Natural killer cell (primary cell): ENCODE measurements around the gene RXRA. TPM values are rescaled to one million over a fixed set of nuclear protein-coding genes. Genes with fewer than 3 reads are reported as not detected.

Experiments
- ATAC-seq, 3 donors: fragments of 150-1000 bp in 2 of 3; fragments of 200-7000 bp in 1 of 3; cut with Tn5 transposase; 1 replicate in 1 of 3; 2 replicates in 2 of 3; pipeline ENCODE4 v1.10.0; 2021; ENCODE audit warnings: mild to moderate bottlenecking in 2 of 3, moderate library complexity in 2 of 3
- DNase-seq, 2 donors: peaks; one replicate each; pipeline versions ENCODE4 v3.0.0 to v3.0.0-alpha.2; 2013 to 2021; ENCODE audit warnings: mixed read lengths in 1 of 2
- H3K27ac ChIP-seq: one replicate; pipeline ENCODE4 v1.5.1; 2013; ENCODE audit warnings: mild to moderate bottlenecking, low read length
- H3K27me3 ChIP-seq: one replicate; pipeline ENCODE4 v1.6.1; 2013; ENCODE audit warnings: low read length; ENCODE audit not compliant: control insufficient read depth, insufficient read depth
- H3K36me3 ChIP-seq: one replicate; pipeline ENCODE4 v1.6.1; 2013; ENCODE audit warnings: low read length; ENCODE audit not compliant: control insufficient read depth, insufficient read depth
- H3K4me1 ChIP-seq: one replicate; pipeline ENCODE4 v1.6.1; 2013; ENCODE audit warnings: low read length; ENCODE audit not compliant: control insufficient read depth, insufficient read depth
- H3K4me3 ChIP-seq: one replicate; pipeline ENCODE4 v1.5.1; 2013; ENCODE audit warnings: low read length
- H3K9me3 ChIP-seq: one replicate; pipeline ENCODE4 v1.6.1; 2013; ENCODE audit warnings: low read length; ENCODE audit not compliant: control insufficient read depth, insufficient read depth
- H3K27ac Mint-ChIP-seq, 2 donors: one replicate each; pipeline ENCODE4 v1.8.0; 2022; ENCODE audit warnings: mild to moderate bottlenecking in 2 of 2, mixed read lengths in 2 of 2, moderate library complexity in 1 of 2
- H3K27me3 Mint-ChIP-seq, 2 donors: one replicate each; pipeline ENCODE4 v1.8.0; 2022; ENCODE audit warnings: low read depth in 2 of 2, mixed read lengths in 2 of 2
- H3K36me3 Mint-ChIP-seq: one replicate; pipeline ENCODE4 v1.8.0; 2022; ENCODE audit warnings: mixed read lengths
- H3K4me1 Mint-ChIP-seq, 2 donors: one replicate each; pipeline ENCODE4 v1.8.0; 2022; ENCODE audit warnings: mixed read lengths in 2 of 2
- H3K4me3 Mint-ChIP-seq: one replicate; pipeline ENCODE4 v1.8.0; 2022; ENCODE audit warnings: mild to moderate bottlenecking, moderate library complexity, mixed read lengths
- H3K9me3 Mint-ChIP-seq, 2 donors: one replicate each; pipeline ENCODE4 v1.8.0; 2022; ENCODE audit warnings: mixed read lengths in 2 of 2
- WGBS: methylation state at CpG from one replicate; pipeline ENCODE4 v1.1.7; 2013; ENCODE audit warnings: missing lambda C conversion rate; ENCODE audit not compliant: insufficient coverage; 5-methylcytosine and 5-hydroxymethylcytosine counted together
- intact Hi-C: fragments of 100-400 bp; cut with micrococcal nuclease; formaldehyde crosslinking; loops from one replicate; pipeline ENCODE4 v1.14.2; 2022
- total RNA-seq, 4 donors: library from RNA; stranded (reverse); fragments of 120-200 nt in 1 of 4; gene quantifications; one replicate each; pipeline versions ENCODE4 v1.2.3 to v1.2.4, GENCODE V29; 2013 to 2022
- TF ChIP-seq, protein P1 (sequence below): fragments of 200-600 bp; IDR thresholded peaks from one replicate; pipeline ENCODE4 v1.8.0; 2022; ENCODE audit warnings: antibody characterized with exemption

The RXRA gene
- total RNA-seq, 3 donors from 2014 or later (not counting 1 experiment from before 2014, with no cell fraction given), result 30.9 to 64.1 (median 42.2) TPM

DNA sequence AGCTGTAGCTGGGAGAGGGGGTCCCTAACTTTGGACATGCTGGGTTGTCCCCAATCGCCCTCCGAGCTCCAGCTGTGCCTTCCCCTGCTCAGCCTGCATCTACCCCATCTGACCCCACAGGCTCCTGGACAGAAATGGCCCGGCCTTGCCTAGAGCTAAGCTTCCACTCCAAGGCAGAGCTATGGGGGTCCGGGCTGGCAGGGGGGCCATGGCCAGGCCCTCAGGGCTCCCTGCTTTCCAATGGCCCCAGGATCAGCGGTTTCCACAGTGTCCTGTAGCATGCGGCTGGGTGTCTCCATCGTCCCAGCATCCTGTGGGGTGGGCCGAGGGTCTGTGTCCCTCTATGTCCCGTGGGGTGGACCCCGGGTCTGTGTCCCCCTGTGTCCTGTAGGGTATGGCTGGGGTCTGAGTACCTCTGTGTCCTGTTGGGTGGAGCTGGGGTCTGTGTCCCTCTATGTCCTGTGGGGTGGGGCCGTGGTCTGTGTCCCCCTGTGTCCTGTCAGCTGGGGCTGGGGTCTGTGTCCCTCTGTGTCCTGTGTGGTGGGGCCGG, 130.6 kb downstream of the RXRA start:
- Histone ChIP-seq H3K9me3 (peaks cover 5% of the 10 kb centered on the region), H3K27ac (peak overlapping the region; percentile 96), H3K4me1 (peaks cover 23% of the 10 kb centered on the region), H3K27me3 (no peaks in the 10 kb centered on the region), H3K4me3 (peak overlapping the region; percentile 63), H3K36me3 (no peaks in the 10 kb centered on the region)
- 85% methylated on average over 12 of the region's 12 CpGs for WGBS
- Mint-ChIP-seq H3K4me3 (peak overlapping the region; percentile 94), H3K27ac (peak overlapping the region; percentile 93 to 95), H3K4me1 (peaks cover 13 to 17% of the 10 kb centered on the region in 2 donors), H3K27me3 (no peaks in the 10 kb centered on the region), H3K36me3 (no peaks in the 10 kb centered on the region), H3K9me3 (no peaks in the 10 kb centered on the region)
- DNase-seq, result no peak
- ATAC-seq, result no peak
- TF ChIP-seq, protein P1, sequence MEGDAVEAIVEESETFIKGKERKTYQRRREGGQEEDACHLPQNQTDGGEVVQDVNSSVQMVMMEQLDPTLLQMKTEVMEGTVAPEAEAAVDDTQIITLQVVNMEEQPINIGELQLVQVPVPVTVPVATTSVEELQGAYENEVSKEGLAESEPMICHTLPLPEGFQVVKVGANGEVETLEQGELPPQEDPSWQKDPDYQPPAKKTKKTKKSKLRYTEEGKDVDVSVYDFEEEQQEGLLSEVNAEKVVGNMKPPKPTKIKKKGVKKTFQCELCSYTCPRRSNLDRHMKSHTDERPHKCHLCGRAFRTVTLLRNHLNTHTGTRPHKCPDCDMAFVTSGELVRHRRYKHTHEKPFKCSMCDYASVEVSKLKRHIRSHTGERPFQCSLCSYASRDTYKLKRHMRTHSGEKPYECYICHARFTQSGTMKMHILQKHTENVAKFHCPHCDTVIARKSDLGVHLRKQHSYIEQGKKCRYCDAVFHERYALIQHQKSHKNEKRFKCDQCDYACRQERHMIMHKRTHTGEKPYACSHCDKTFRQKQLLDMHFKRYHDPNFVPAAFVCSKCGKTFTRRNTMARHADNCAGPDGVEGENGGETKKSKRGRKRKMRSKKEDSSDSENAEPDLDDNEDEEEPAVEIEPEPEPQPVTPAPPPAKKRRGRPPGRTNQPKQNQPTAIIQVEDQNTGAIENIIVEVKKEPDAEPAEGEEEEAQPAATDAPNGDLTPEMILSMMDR, result no peak
- intact Hi-C loops, result no loop called here

DNA sequence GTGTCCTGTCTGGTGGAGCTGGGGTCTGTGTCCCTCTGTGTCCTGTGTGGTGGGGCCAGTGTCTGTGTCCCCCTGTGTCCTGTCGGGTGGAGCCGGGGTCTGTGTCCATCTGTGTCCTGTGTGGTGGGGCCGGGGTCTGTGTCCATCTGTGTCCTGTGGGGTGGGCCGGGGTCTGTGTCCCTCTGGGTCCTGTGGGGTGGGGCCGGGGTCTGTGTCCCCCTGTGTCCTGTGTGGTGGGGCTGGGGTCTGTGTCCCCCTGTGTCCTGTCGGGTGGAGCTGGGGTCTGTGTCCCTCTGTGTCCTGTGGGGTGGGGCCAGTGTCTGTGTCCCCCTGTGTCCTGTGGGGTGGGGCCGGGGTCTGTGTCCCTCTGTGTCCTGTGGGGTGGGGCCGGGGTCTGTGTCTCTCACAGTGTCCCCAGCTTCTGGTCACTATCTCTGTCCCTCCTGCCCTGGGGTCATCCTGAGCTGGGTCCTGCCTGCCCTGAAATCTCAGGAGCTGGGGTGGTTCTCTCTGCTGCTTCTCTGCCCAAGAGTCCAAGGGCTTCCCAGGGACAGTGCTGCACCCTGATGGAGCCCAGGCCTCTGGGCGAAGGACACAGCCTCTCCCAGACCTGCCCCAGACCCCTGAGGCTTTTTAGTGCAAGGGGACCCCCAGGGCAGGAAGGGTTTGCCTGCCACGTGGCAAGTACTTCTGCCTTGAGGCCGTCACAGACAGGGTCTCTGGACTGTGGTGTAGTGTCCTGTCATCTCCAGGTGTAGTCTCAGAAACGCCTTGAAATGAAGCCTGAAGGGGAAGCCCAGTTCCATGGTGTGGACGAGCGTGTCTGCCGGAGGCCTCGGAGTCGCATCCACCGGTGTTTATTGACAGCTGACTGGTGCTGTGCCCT, 131.3 kb downstream of the RXRA start:
- Histone ChIP-seq H3K27me3 (no peaks in the 10 kb centered on the region), H3K9me3 (peaks cover 5% of the 10 kb centered on the region), H3K4me1 (peaks cover 23% of the 10 kb centered on the region), H3K27ac (peak overlapping the region; percentile 96), H3K4me3 (no peak overlapping the region), H3K36me3 (no peaks in the 10 kb centered on the region)
- no peaks in the 10 kb centered on the region for H3K9me3 Mint-ChIP-seq
- H3K27me3 Mint-ChIP-seq, result no peaks in the 10 kb centered on the region
- no peaks in the 10 kb centered on the region for H3K36me3 Mint-ChIP-seq
- ATAC-seq (no peak), DNase-seq (no peak)
- H3K27ac Mint-ChIP-seq, result peak overlapping the region in 1 of 2 donors; percentile 95
- intact Hi-C loops, result no loop called here
- H3K4me1 Mint-ChIP-seq, result peaks cover 13 to 22% of the 10 kb centered on the region in 2 donors
- no peak overlapping the region for H3K4me3 Mint-ChIP-seq
- TF ChIP-seq, protein P1, result no peak
- 91% methylated on average over 18 of the region's 18 CpGs for WGBS

DNA sequence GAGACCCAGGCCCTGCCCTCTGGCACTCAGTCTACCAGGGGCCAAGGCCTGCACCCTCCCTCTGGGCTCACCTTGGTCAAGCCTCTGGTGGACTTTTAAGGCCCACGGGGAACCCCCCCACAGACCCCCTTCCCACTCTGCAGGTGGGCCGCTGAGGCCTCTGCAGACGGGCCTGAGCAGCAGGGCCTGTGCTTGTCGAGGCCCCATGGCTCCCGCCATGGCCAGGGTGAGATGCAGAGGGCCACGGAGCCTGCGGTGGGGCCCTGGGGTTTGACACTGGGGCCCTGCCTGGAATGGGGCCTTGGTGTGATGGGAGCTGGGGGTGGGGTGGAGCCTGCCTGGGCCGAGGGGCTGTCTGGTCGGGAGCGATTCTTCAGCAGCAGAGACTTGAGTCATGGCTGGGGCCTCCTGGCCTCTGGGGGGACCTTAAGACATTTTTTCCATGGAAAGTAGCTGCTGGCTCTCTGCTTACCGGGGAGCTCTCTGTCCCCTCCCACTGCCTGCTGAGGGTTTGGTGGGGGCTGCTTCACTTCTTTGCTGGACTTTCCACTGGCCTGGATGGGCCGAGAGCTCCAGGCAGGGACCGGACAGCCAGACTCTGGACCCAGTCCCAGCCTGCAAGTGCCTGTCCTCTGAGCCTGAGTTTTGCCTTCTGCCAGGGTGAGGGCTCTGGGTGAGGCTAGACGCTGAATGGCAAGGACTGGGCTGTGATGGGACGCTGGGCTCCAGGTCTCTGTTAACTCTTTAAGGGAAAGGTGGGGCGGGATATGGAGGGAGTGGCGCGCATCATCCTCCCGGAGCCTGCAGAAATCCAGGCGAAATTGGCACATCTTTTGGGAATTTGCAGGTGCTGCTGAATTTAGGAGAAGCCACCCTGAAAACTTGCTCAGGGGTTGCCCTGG, 132.2 kb downstream of the RXRA start:
- DNase-seq, result no peak
- no peaks in the 10 kb centered on the region for H3K36me3 Mint-ChIP-seq
- peaks cover 23% of the 10 kb centered on the region for H3K4me1 ChIP-seq
- peaks cover 13 to 22% of the 10 kb centered on the region in 2 donors for H3K4me1 Mint-ChIP-seq
- H3K27ac Mint-ChIP-seq, result peak overlapping the region in 1 of 2 donors; percentile 95
- H3K27me3 ChIP-seq, result no peaks in the 10 kb centered on the region
- no peak overlapping the region for H3K4me3 ChIP-seq
- H3K9me3 ChIP-seq, result peaks cover 5% of the 10 kb centered on the region
- intact Hi-C loops, result no loop called here
- no peaks in the 10 kb centered on the region for H3K27me3 Mint-ChIP-seq
- H3K36me3 ChIP-seq, result no peaks in the 10 kb centered on the region
- WGBS, result 88% methylated on average over 20 of the region's 20 CpGs
- TF ChIP-seq, protein P1, result no peak
- no peak overlapping the region for H3K27ac ChIP-seq
- H3K4me3 Mint-ChIP-seq, result no peak overlapping the region
- no peak for ATAC-seq
- H3K9me3 Mint-ChIP-seq, result no peaks in the 10 kb centered on the region
